OCI-LY3 (cell line): ENCODE measurements around the gene N4BP2L2.

Experiments
- CTCF ChIP-seq: fragments of 200-600, 300-600 bp; sonication (generic); IDR thresholded peaks from 2 replicates; pipeline ENCODE4 v1.5.1; 2014; ENCODE audit warnings: antibody characterized with exemption, low read length, low read depth
- EZH2phosphoT487 ChIP-seq: fragments of 200-600 bp; shearing (Covaris generic); IDR thresholded peaks from 2 replicates; pipeline ENCODE4 v1.6.1; 2018; ENCODE audit warnings: antibody characterized with exemption, mixed run types, low read depth

DNA sequence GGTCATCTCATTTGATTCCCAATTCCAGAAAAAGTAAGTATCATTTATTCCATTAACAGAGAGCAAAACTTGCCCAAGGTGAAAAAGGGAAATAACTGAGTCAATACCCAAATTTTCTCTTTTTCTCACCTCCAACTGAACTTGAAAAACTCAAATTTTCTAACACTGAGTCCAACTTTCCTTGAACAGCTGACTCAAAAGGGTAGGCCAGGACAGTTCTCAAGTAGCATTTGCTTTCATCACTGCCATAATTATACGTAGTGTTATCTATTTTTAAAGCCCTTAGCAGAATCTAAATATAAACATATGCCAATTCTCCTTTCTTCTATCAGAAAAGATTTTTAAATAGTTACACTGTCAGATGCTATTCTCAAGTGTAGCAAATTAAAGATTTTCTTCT is 3.5 kb downstream of the N4BP2L2 start:
- TF ChIP-seq CTCF (no peak), EZH2phosphoT487 (no peak)
